DMS153 treated with DMSO at 0.1 percent for 48 hours (cell line): Measurements from ENCODE around the gene HOXB6.

Source experiments
- DNase-seq: peaks from one replicate; lab custom pipeline; 2025; ENCODE audit not compliant: unreplicated experiment; lab: John Stamatoyannopoulos, UW

HOXB6 gene

GRCh38 chr17:48555258-48556228, 49.2 kb downstream of the HOXB6 start:
- DNase-seq = peak; percentile 32

GRCh38 chr17:48554412-48555257, 50.2 kb downstream of the HOXB6 start:
- DNase-seq = peak; percentile 56

- DNase-seq = no peak
These were observed 51.0 kb downstream of the HOXB6 start for GRCh38 chr17:48553826-48554225.

- DNase-seq = no peak
These were observed 51.6 kb downstream of the HOXB6 start for GRCh38 chr17:48553190-48553547.

GRCh38 chr17:48552466-48553189, 52.2 kb downstream of the HOXB6 start:
- peak; percentile 43 for DNase-seq

- no peak for DNase-seq
These were observed 53.0 kb downstream of the HOXB6 start for GRCh38 chr17:48551596-48552465.

- no peak for DNase-seq
These were observed 53.6 kb downstream of the HOXB6 start for GRCh38 chr17:48551214-48551555.

- no peak for DNase-seq
These were observed 54.1 kb downstream of the HOXB6 start for GRCh38 chr17:48550502-48551213.

- DNase-seq = no peak
These were observed 54.8 kb downstream of the HOXB6 start for GRCh38 chr17:48549914-48550501.

- DNase-seq = no peak
These were observed 55.5 kb downstream of the HOXB6 start for GRCh38 chr17:48549281-48549630.

- DNase-seq = no peak
These were observed 56.1 kb downstream of the HOXB6 start for GRCh38 chr17:48548523-48549280.

- DNase-seq = peak; percentile 75
These were observed 56.8 kb downstream of the HOXB6 start for GRCh38 chr17:48547808-48548522.

GRCh38 chr17:48546924-48547807, 57.6 kb downstream of the HOXB6 start:
- DNase-seq = peak; percentile 67

GRCh38 chr17:48546137-48546923, 58.5 kb downstream of the HOXB6 start:
- DNase-seq = peak; percentile 46
